HL-60/S4 treated with retinoic acid at 250 ng/mL for 4 days and 3 days (cell line): ENCODE results near the gene B3GALT6.

Experiments used
- in situ Hi-C: fragments of 300-500 bp; cut with MboI; formaldehyde crosslinking; loops from 2 replicates; pipeline ENCODE4 v1.7.0; 2022; ENCODE audit warnings: low sequenced_read_pairs

Gene B3GALT6

GRCh38 chr1:1215881-1216605 lies 16.0 kb upstream of the B3GALT6 start:
- in situ Hi-C loops = no loop called here

GRCh38 chr1:1216770-1217620 lies 15.0 kb upstream of the B3GALT6 start:
- in situ Hi-C loops = no loop called here

- in situ Hi-C loops = no loop called here
These were observed 14.2 kb upstream of the B3GALT6 start for GRCh38 chr1:1217621-1218523.

- in situ Hi-C loops = no loop called here
These were observed 13.4 kb upstream of the B3GALT6 start for GRCh38 chr1:1218524-1219200.

GRCh38 chr1:1219341-1219740 lies 12.7 kb upstream of the B3GALT6 start:
- in situ Hi-C loops = no loop called here

- in situ Hi-C loops = no loop called here
These were observed 11.8 kb upstream of the B3GALT6 start for GRCh38 chr1:1220197-1220596.

- in situ Hi-C loops = no loop called here
These were observed 10.0 kb upstream of the B3GALT6 start for GRCh38 chr1:1221887-1222574.

- in situ Hi-C loops = no loop called here
These were observed 9.3 kb upstream of the B3GALT6 start for GRCh38 chr1:1222575-1223225.

- in situ Hi-C loops = no loop called here
These were observed 8.7 kb upstream of the B3GALT6 start for GRCh38 chr1:1223321-1223720.

- in situ Hi-C loops = no loop called here
These were observed 8.1 kb upstream of the B3GALT6 start for GRCh38 chr1:1223891-1224290.

- in situ Hi-C loops = loop anchor here (25.0 kb wide), 1 partner anchor 88 kb away; no protein-coding TSS in a partner anchor
These were observed 6.7 kb upstream of the B3GALT6 start for GRCh38 chr1:1225238-1225845.

- in situ Hi-C loops = loop anchor here (25.0 kb wide), 1 partner anchor 89 kb away; no protein-coding TSS in a partner anchor
These were observed 6.1 kb upstream of the B3GALT6 start for GRCh38 chr1:1225913-1226312.

- in situ Hi-C loops = loop anchor here (25.0 kb wide), 1 partner anchor 89 kb away; no protein-coding TSS in a partner anchor
These were observed 5.3 kb upstream of the B3GALT6 start for GRCh38 chr1:1226566-1227362.

- in situ Hi-C loops = loop anchor here (25.0 kb wide), 1 partner anchor 90 kb away; no protein-coding TSS in a partner anchor
These were observed 4.7 kb upstream of the B3GALT6 start for GRCh38 chr1:1227386-1227785.

GRCh38 chr1:1228187-1228586 lies 3.9 kb upstream of the B3GALT6 start:
- in situ Hi-C loops = loop anchor here (25.0 kb wide), 1 partner anchor 91 kb away; no protein-coding TSS in a partner anchor

GRCh38 chr1:1228596-1229321 lies 3.3 kb upstream of the B3GALT6 start:
- in situ Hi-C loops = loop anchor here (25.0 kb wide), 1 partner anchor 91 kb away; no protein-coding TSS in a partner anchor

GRCh38 chr1:1229770-1230169 lies 2.3 kb upstream of the B3GALT6 start:
- in situ Hi-C loops = loop anchor here (25.0 kb wide), 1 partner anchor 92 kb away; no protein-coding TSS in a partner anchor
